ENCODE data around the gene ACTR5. TPM values are rescaled to one million over a fixed set of nuclear protein-coding genes. Genes with fewer than 3 reads are reported as not detected.
A peak's percentile ranks its signal among the peaks of the same experiment; 100 is the strongest.

Gene ACTR5
- total RNA-seq, 1 donor: 5.8 TPM

DNA sequence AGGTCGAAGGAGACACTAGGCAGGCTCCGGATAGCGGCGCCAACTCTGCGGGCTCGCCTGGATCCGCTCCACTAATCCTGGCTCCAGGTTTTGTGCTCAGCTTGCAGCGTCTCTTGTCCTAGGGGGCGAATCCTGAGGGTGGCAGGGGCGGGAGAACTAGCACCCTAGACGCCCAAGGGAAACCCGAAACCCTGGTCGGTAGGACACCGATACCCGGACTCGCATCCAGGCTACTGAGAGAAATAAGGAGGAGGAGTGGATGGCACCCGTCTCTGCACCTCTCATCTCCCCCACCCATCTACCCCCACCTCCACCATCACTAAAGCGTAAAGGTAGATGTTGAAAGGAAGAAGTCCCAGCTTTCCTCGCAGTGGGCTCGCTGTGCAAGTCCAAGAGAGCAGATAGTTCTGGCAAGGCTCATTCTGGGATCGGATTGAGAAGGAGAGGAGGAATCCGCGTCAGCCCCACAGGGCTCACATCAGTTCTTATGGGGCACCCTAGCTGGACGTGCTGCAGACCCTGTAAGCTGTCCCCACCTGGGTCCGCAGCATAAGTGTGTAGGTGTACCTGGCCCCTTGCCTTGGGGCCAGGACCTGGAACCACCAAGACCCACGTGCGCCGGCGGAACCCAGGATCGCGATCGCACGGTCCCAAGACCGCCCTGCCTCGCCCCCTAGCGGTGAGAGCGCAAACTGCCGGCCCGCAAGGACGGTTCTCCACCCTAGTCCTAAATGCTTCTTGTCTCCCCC lies 17.1 kb upstream of the ACTR5 start:
- Histone ChIP-seq H3K4me1 (ENCODE audit: insufficient read depth, low read length) (peaks cover 8% of the 10 kb centered on the region), H3K4me3 (ENCODE audit: insufficient read depth, low read length) (peak overlapping the region; percentile 38), H3K4me2 (ENCODE audit: insufficient read depth, low read length) (peak overlapping the region; percentile 76), H2AFZ (ENCODE audit: low read length) (peak overlapping the region; percentile 32), H3K36me3 (ENCODE audit: insufficient read depth, low read length) (no peaks in the 10 kb centered on the region), H3K27ac (ENCODE audit: low read depth, low read length) (no peak overlapping the region), H3K27me3 (ENCODE audit: insufficient read depth, low read length) (peaks cover 81% of the 10 kb centered on the region), H3K9me3 (ENCODE audit: low read depth, low read length) (no peaks in the 10 kb centered on the region), H3K79me2 (ENCODE audit: insufficient read depth, low read length) (no peaks in the 10 kb centered on the region), H4K20me1 (ENCODE audit: insufficient read depth, low read length) (peaks cover 3% of the 10 kb centered on the region)
- TF ChIP-seq, protein P1, sequence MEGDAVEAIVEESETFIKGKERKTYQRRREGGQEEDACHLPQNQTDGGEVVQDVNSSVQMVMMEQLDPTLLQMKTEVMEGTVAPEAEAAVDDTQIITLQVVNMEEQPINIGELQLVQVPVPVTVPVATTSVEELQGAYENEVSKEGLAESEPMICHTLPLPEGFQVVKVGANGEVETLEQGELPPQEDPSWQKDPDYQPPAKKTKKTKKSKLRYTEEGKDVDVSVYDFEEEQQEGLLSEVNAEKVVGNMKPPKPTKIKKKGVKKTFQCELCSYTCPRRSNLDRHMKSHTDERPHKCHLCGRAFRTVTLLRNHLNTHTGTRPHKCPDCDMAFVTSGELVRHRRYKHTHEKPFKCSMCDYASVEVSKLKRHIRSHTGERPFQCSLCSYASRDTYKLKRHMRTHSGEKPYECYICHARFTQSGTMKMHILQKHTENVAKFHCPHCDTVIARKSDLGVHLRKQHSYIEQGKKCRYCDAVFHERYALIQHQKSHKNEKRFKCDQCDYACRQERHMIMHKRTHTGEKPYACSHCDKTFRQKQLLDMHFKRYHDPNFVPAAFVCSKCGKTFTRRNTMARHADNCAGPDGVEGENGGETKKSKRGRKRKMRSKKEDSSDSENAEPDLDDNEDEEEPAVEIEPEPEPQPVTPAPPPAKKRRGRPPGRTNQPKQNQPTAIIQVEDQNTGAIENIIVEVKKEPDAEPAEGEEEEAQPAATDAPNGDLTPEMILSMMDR (IDR thresholded peaks at IDR 0.05; ENCODE audit: extremely low read depth, low read depth, low read length): peak; percentile 88
- DNase-seq (ENCODE audit: insufficient read length, low spot score, missing footprints): peak; percentile 94

DNA sequence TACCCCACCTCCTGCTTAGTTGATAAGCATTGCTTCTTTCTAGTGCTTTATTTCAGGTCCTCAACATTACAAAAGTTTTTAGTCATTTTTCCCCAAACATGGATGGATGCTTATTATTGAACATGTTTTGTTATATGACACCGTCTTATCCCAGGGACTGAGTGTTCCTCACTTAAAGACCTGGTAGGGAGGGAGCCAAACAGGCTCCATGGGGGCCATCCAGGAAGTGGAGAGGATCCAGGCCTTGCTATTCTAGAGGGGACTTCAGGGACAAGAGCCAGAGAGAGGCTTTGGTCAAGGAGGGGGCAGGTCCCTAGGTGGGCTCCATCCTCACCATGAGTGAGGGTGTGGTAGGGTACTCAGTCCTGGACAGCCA lies 16.5 kb upstream of the ACTR5 start:
- no peak for DNase-seq (ENCODE audit: insufficient read length, low spot score, missing footprints)
- peaks cover 76% of the 10 kb centered on the region for H3K27me3 ChIP-seq (ENCODE audit: insufficient read depth, low read length)
- H4K20me1 ChIP-seq (ENCODE audit: insufficient read depth, low read length): peaks cover 3% of the 10 kb centered on the region
- no peaks in the 10 kb centered on the region for H3K36me3 ChIP-seq (ENCODE audit: insufficient read depth, low read length)
- no peaks in the 10 kb centered on the region for H3K9me3 ChIP-seq (ENCODE audit: low read depth, low read length)
- no peak overlapping the region for H3K4me3 ChIP-seq (ENCODE audit: insufficient read depth, low read length)
- no peaks in the 10 kb centered on the region for H3K79me2 ChIP-seq (ENCODE audit: insufficient read depth, low read length)
- H2AFZ ChIP-seq (ENCODE audit: low read length): no peak overlapping the region
- TF ChIP-seq, protein P1 (IDR thresholded peaks at IDR 0.05; ENCODE audit: extremely low read depth, low read depth, low read length): no peak
- peak overlapping the region; percentile 76 for H3K4me2 ChIP-seq (ENCODE audit: insufficient read depth, low read length)
- no peak overlapping the region for H3K27ac ChIP-seq (ENCODE audit: low read depth, low read length)
- H3K4me1 ChIP-seq (ENCODE audit: insufficient read depth, low read length): peaks cover 8% of the 10 kb centered on the region

DNA sequence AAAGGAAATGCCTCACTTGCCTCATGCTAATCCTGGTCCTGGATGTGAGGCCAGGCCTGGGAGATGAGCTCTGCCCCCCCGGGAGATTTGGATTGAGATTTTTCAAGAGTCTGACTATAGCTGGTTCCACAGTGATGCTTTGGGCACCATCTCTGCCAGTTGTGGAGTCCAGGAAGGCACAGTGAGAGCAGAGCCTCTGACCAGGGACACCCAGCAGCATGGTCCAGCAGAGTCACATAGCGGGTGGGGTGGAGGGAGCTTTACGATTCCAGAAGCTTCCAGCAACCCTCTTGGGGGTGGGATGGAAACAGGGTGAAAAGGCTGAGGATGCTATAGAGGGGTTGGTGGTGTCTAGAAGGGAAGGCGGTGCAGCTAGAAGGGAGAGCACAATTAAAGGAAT lies 15.3 kb upstream of the ACTR5 start:
- DNase-seq (ENCODE audit: insufficient read length, low spot score, missing footprints): no peak
- TF ChIP-seq, protein P1 (IDR thresholded peaks at IDR 0.05; ENCODE audit: extremely low read depth, low read depth, low read length): no peak
- Histone ChIP-seq H4K20me1 (ENCODE audit: insufficient read depth, low read length) (no peaks in the 10 kb centered on the region), H3K27ac (ENCODE audit: low read depth, low read length) (no peak overlapping the region), H3K27me3 (ENCODE audit: insufficient read depth, low read length) (peaks cover 71% of the 10 kb centered on the region), H3K79me2 (ENCODE audit: insufficient read depth, low read length) (no peaks in the 10 kb centered on the region), H3K4me1 (ENCODE audit: insufficient read depth, low read length) (peaks cover 8% of the 10 kb centered on the region), H3K4me3 (ENCODE audit: insufficient read depth, low read length) (no peak overlapping the region), H2AFZ (ENCODE audit: low read length) (no peak overlapping the region), H3K36me3 (ENCODE audit: insufficient read depth, low read length) (no peaks in the 10 kb centered on the region), H3K4me2 (ENCODE audit: insufficient read depth, low read length) (no peak overlapping the region), H3K9me3 (ENCODE audit: low read depth, low read length) (no peaks in the 10 kb centered on the region)

DNA sequence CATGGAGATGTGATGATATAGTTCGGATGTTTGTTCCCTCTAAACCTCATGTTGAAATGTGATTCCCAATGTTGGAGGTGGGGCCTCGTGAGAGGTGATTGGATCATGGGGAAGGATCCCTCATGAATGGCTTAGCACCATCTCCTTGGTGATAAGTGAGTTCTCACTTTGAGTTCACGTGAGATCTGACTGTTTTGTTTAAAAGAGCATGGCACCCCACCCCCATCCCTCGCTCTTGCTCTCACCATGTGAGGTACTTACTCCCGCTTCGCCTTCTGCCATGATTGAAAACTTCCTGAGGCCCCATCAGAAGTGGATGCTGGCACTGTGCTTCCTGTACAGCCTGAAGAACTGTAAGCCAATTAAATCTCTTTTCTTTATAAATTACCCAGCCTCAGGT lies 13.1 kb upstream of the ACTR5 start:
- DNase-seq (ENCODE audit: insufficient read length, low spot score, missing footprints): no peak
- no peaks in the 10 kb centered on the region for H3K79me2 ChIP-seq (ENCODE audit: insufficient read depth, low read length)
- no peak overlapping the region for H2AFZ ChIP-seq (ENCODE audit: low read length)
- H3K27ac ChIP-seq (ENCODE audit: low read depth, low read length): no peak overlapping the region
- no peaks in the 10 kb centered on the region for H4K20me1 ChIP-seq (ENCODE audit: insufficient read depth, low read length)
- H3K4me3 ChIP-seq (ENCODE audit: insufficient read depth, low read length): no peak overlapping the region
- TF ChIP-seq, protein P1 (IDR thresholded peaks at IDR 0.05; ENCODE audit: extremely low read depth, low read depth, low read length): no peak
- no peak overlapping the region for H3K4me2 ChIP-seq (ENCODE audit: insufficient read depth, low read length)
- no peaks in the 10 kb centered on the region for H3K9me3 ChIP-seq (ENCODE audit: low read depth, low read length)
- peaks cover 8% of the 10 kb centered on the region for H3K4me1 ChIP-seq (ENCODE audit: insufficient read depth, low read length)
- no peaks in the 10 kb centered on the region for H3K36me3 ChIP-seq (ENCODE audit: insufficient read depth, low read length)
- H3K27me3 ChIP-seq (ENCODE audit: insufficient read depth, low read length): peaks cover 50% of the 10 kb centered on the region
